IMR-90 (cell line): ENCODE results near the gene CDC25B. TPM values are rescaled to one million over a fixed set of nuclear protein-coding genes. Genes with fewer than 3 reads are reported as not detected.
A peak's percentile ranks its signal among the peaks of the same experiment; 100 is the strongest.

ENCODE experiments used
- ATAC-seq: fragments of 200-7000 bp; cut with Tn5 transposase; 2 replicates; pipeline ENCODE4 v1.9.1; 2020; ENCODE audit warnings: low read depth, mild to moderate bottlenecking, moderate library complexity
- BruUV-seq: library from RNA; stranded (reverse); fragments of 400-500 nt; replicated peaks from 2 replicates; lab custom pipeline; 2021; lab: Mats Ljungman, UMichigan
- CTCF ChIA-PET: fragments of 300-600 bp; formaldehyde crosslinking; extraction: SDS; loops from one replicate; lab custom pipeline; 2021; ENCODE audit warnings: antibody characterized with exemption; lab: Yijun Ruan, JAX
- POLR2A ChIA-PET: fragments of 300-600 bp; sonication (Branson Sonifier 250); formaldehyde crosslinking; loops from one replicate; lab custom pipeline; 2022; ENCODE audit warnings: antibody characterized with exemption; ENCODE audit not compliant: unreplicated experiment; lab: Charles Lee
- DNase-seq: peaks from one replicate; pipeline ENCODE4 v3.0.0; 2013
- H2AFZ ChIP-seq: replicated peaks from 2 replicates; pipeline ENCODE3; 2013; ENCODE audit warnings: low read length, mild to moderate bottlenecking; ENCODE audit not compliant: poor library complexity
- H2AK5ac ChIP-seq: 2 replicates; pipeline ENCODE4 v1.6.1; 2013; ENCODE audit warnings: low read depth, low read length, inconsistent platforms
- H2AK9ac ChIP-seq: replicated peaks from 2 replicates; pipeline ENCODE3; 2013; ENCODE audit warnings: mild to moderate bottlenecking, low read depth, low read length, moderate library complexity; ENCODE audit not compliant: poor library complexity
- H2BK120ac ChIP-seq: 2 replicates; pipeline ENCODE4 v1.6.1; 2013; ENCODE audit warnings: low read depth, low read length, inconsistent platforms
- H2BK15ac ChIP-seq: 3 replicates; pipeline ENCODE4 v1.6.1; 2013; ENCODE audit warnings: low read depth, low read length, inconsistent platforms
- H2BK20ac ChIP-seq: 2 replicates; pipeline ENCODE4 v1.6.1; 2013; ENCODE audit warnings: low read depth, mild to moderate bottlenecking, inconsistent platforms, low read length, moderate library complexity
- H2BK5ac ChIP-seq: 2 replicates; pipeline ENCODE4 v1.6.1; 2013; ENCODE audit warnings: mild to moderate bottlenecking, low read depth, low read length, inconsistent platforms; ENCODE audit not compliant: poor library complexity, severe bottlenecking
- H3K14ac ChIP-seq: replicated peaks from 2 replicates; pipeline ENCODE4 v1.6.1; 2013; ENCODE audit warnings: low read depth, low read length, inconsistent platforms
- H3K18ac ChIP-seq: 2 replicates; pipeline ENCODE4 v1.6.1; 2013; ENCODE audit warnings: low read depth, low read length, control low read depth
- H3K23ac ChIP-seq: 2 replicates; pipeline ENCODE4 v1.6.1; 2013; ENCODE audit warnings: low read depth, low read length, inconsistent platforms
- H3K27ac ChIP-seq: 2 replicates; pipeline ENCODE4 v1.5.1; 2013; ENCODE audit warnings: mild to moderate bottlenecking, control low read depth, low read length; ENCODE audit not compliant: insufficient read depth
- H3K27me3 ChIP-seq: 2 replicates; pipeline ENCODE4 v1.6.1; 2013; ENCODE audit warnings: low read length; ENCODE audit not compliant: control insufficient read depth, insufficient read depth
- H3K36me3 ChIP-seq: 2 replicates; pipeline ENCODE4 v1.6.1; 2013; ENCODE audit warnings: low read length, mixed read lengths; ENCODE audit not compliant: control insufficient read depth, insufficient read depth
- H3K4ac ChIP-seq: 2 replicates; pipeline ENCODE4 v1.6.1; 2013; ENCODE audit warnings: low read depth, low read length, inconsistent platforms
- H3K4me1 ChIP-seq: 2 replicates; pipeline ENCODE4 v1.6.1; 2013; ENCODE audit warnings: low read length, mixed read lengths; ENCODE audit not compliant: control insufficient read depth, insufficient read depth
- H3K4me2 ChIP-seq: 2 replicates; pipeline ENCODE4 v1.6.1; 2013; ENCODE audit warnings: low read depth, mild to moderate bottlenecking, control low read depth, low read length, moderate library complexity
- H3K4me3 ChIP-seq: 2 replicates; pipeline ENCODE4 v1.5.1; 2013; ENCODE audit warnings: low read depth, mild to moderate bottlenecking, control low read depth, low read length, moderate library complexity; ENCODE audit not compliant: insufficient read depth
- H3K56ac ChIP-seq: 2 replicates; pipeline ENCODE4 v1.6.1; 2013; ENCODE audit warnings: low read length, inconsistent platforms; ENCODE audit not compliant: insufficient read depth; ENCODE audit errors: extremely low read depth
- H3K79me1 ChIP-seq, 2 experiments: 2 replicates each; pipeline ENCODE4 v1.6.1; 2013; ENCODE audit warnings: low read length in 2 of 2, inconsistent platforms in 1 of 2, low read depth in 1 of 2
- H3K9ac ChIP-seq: 2 replicates; pipeline ENCODE4 v1.6.1; 2013; ENCODE audit warnings: low read depth, low read length, control low read depth
- H3K9me1 ChIP-seq: 2 replicates; pipeline ENCODE4 v1.6.1; 2013; ENCODE audit warnings: low read length, inconsistent platforms; ENCODE audit not compliant: insufficient read depth
- H3K9me3 ChIP-seq: 2 replicates; pipeline ENCODE4 v1.6.1; 2013; ENCODE audit warnings: low read length; ENCODE audit not compliant: control insufficient read depth, insufficient read depth
- H4K20me1 ChIP-seq: 2 replicates; pipeline ENCODE4 v1.6.1; 2013; ENCODE audit warnings: low read length, inconsistent platforms; ENCODE audit not compliant: insufficient read depth
- H4K5ac ChIP-seq: 2 replicates; pipeline ENCODE4 v1.6.1; 2013; ENCODE audit warnings: mild to moderate bottlenecking, low read depth, low read length, control low read depth
- H4K8ac ChIP-seq, 2 experiments: 2 replicates each; pipeline ENCODE4 v1.6.1; 2013; ENCODE audit warnings: low read depth in 2 of 2, low read length in 2 of 2, control low read depth in 1 of 2, inconsistent platforms in 1 of 2
- H4K91ac ChIP-seq: 2 replicates; pipeline ENCODE4 v1.6.1; 2013; ENCODE audit warnings: low read depth, low read length, inconsistent platforms; ENCODE audit not compliant: insufficient read depth
- CEBPB ChIP-seq: IDR thresholded peaks from 2 replicates; pipeline ENCODE4 v1.6.1; 2012; ENCODE audit warnings: low read depth, low read length, improper control_type of control experiment
- CHD1 ChIP-seq: IDR thresholded peaks from 2 replicates; pipeline ENCODE4 v1.6.1; 2012; ENCODE audit warnings: low read depth, low read length, improper control_type of control experiment
- FOS ChIP-seq: fragments of 150-350 bp; IDR thresholded peaks from 2 replicates; pipeline ENCODE4 v1.6.1; 2016; ENCODE audit warnings: low read depth, low read length
- MAZ ChIP-seq: IDR thresholded peaks from 2 replicates; pipeline ENCODE4 v1.6.1; 2012; ENCODE audit warnings: low read depth, mild to moderate bottlenecking, low read length, improper control_type of control experiment, moderate library complexity, borderline replicate concordance
- MXI1 ChIP-seq: IDR thresholded peaks from 2 replicates; pipeline ENCODE4 v1.6.1; 2012; ENCODE audit warnings: low read depth, mild to moderate bottlenecking, low read length, moderate library complexity, borderline replicate concordance
- POLR2A ChIP-seq: IDR thresholded peaks from 2 replicates; pipeline ENCODE4 v1.6.1; 2012; ENCODE audit warnings: mild to moderate bottlenecking, low read depth, low read length
- RAD21 ChIP-seq: IDR thresholded peaks from 2 replicates; pipeline ENCODE4 v1.6.1; 2012; ENCODE audit warnings: low read length, improper control_type of control experiment
- RCOR1 ChIP-seq: IDR thresholded peaks from 2 replicates; pipeline ENCODE4 v1.6.1; 2012; ENCODE audit warnings: mild to moderate bottlenecking, low read length, improper control_type of control experiment; ENCODE audit not compliant: insufficient replicate concordance
- RFX5 ChIP-seq: IDR thresholded peaks from 2 replicates; pipeline ENCODE4 v1.8.0; 2012; ENCODE audit warnings: low read depth, mild to moderate bottlenecking, low read length, moderate library complexity
- SMC3 ChIP-seq: fragments of 150-350 bp; IDR thresholded peaks from 2 replicates; pipeline ENCODE4 v1.6.1; 2016; ENCODE audit warnings: low read depth, mild to moderate bottlenecking, antibody characterized with exemption, low read length, moderate library complexity
- WGBS, 2 experiments: methylation state at CpG; one replicate each; pipeline versions ENCODE4 v1.1.5 to v1.1.7; 2013; ENCODE audit warnings: missing lambda C conversion rate in 2 of 2; ENCODE audit not compliant: insufficient read length in 1 of 2; ENCODE audit errors: extremely low coverage in 2 of 2; 5-methylcytosine and 5-hydroxymethylcytosine counted together
- dilution Hi-C: fragments of 300-500 bp; cut with HindIII; formaldehyde crosslinking; loops from one replicate; pipeline ENCODE4 v1.14.3; 2018; ENCODE audit warnings: low sequenced_read_pairs; ENCODE audit not compliant: unreplicated experiment
- in situ Hi-C: fragments of 300-500 bp; cut with MboI; formaldehyde crosslinking; loops from 3 replicates; pipeline ENCODE4 v1.14.3; 2019; ENCODE audit warnings: low sequenced_read_pairs, inconsistent platforms, mixed read lengths
- intact Hi-C: fragments of 100-400 bp; cut with micrococcal nuclease; formaldehyde crosslinking; loops from 2 replicates; pipeline ENCODE4 v1.10.0; 2022
- polyA plus RNA-seq, 3 experiments: library from polyadenylated mRNA; depleted of rRNA; stranded (reverse); fragments of >200 nt; gene quantifications; 2 replicates each; pipeline ENCODE4 v1.2.3, GENCODE V29; 2012; ENCODE audit warnings: low replicate concordance in 1 of 3
- total RNA-seq: library from RNA; depleted of rRNA; stranded (reverse); fragments of >200 nt; gene quantifications from 2 replicates; pipeline ENCODE4 v1.2.3, GENCODE V29; 2012
- TF ChIP-seq, protein P1 (sequence below): conservative IDR thresholded peaks from 2 replicates; pipeline ENCODE4 v1.5.1; 2012; ENCODE audit warnings: mild to moderate bottlenecking, low read depth, low read length, improper control_type of control experiment
- TF ChIP-seq, protein P2 (sequence below): fragments of 150-350 bp; IDR thresholded peaks from 2 replicates; pipeline ENCODE4 v1.6.1; 2017; ENCODE audit warnings: mild to moderate bottlenecking, antibody characterized with exemption, low read length, low read depth
- TF ChIP-seq, protein P3 (sequence below): fragments of 150-350 bp; IDR thresholded peaks from 2 replicates; pipeline ENCODE4 v1.6.1; 2016; ENCODE audit warnings: low read depth, mild to moderate bottlenecking, low read length, moderate library complexity, borderline replicate concordance

CDC25B gene
- total and polyA plus RNA-seq, 2 of the 4 experiments (the other 2 are of a cell fraction) = 14.5 to 50.5 TPM

DNA sequence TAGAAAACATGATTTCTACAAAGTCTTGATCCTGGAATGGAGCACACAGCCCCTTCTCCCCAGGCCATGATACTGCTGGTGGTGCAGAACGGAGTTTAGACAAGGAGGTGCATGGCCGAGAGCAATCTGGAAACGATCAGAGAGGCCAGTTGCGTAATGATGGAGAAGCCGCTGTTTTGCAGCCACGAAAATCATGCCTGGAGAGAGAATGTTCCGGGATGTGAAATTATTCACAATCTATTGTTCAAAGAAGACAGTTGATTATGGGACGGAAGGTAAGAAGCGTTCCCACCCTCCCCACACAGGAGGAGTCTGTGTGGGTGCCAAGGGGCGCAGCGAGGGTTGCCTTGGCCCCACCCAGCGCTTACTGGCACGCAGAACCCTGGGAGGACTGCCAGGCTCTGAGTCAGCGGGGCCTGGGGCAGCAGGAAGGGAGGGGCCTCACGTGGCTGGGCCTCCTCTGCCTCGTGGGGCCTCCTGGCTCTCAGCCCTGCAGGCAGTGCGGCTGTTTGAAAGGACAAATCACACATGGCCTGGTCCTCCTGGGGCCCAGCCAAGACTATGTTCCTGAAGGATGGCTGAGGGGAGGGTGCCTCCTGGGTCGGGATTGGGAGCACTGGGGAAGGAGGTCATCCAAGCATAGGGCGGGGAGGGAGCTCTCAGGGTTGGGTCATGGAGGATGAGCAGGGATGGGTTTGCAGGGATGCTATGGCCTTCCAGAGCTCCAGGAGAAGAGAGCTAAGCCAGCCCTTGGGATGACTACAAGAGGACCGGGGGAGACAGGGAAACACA, 15.6 kb downstream of the CDC25B start:
- Histone ChIP-seq H3K27me3 (no peaks in the 10 kb centered on the region), H4K91ac (peak overlapping the region; percentile 100)
- POLR2A ChIA-PET = interaction anchor here (0.9 kb wide), 1 partner anchor 202 kb away, joined by 3 read pairs; no protein-coding TSS in a partner anchor
- TF ChIP-seq FOS (peak; percentile 95), RFX5 (no peak), MAZ (peak; percentile 99), CHD1 (peak; percentile 84; the same call in 1 of the 2 replicates), RAD21 (no peak), RCOR1 (peak; percentile 87), CEBPB (peak; percentile 98), POLR2A (0 out of 2 replicates have a peak, but pooled peaks have one; percentile 64), SMC3 (no peak), MXI1 (peak; percentile 81)
- TF ChIP-seq, protein P1, sequence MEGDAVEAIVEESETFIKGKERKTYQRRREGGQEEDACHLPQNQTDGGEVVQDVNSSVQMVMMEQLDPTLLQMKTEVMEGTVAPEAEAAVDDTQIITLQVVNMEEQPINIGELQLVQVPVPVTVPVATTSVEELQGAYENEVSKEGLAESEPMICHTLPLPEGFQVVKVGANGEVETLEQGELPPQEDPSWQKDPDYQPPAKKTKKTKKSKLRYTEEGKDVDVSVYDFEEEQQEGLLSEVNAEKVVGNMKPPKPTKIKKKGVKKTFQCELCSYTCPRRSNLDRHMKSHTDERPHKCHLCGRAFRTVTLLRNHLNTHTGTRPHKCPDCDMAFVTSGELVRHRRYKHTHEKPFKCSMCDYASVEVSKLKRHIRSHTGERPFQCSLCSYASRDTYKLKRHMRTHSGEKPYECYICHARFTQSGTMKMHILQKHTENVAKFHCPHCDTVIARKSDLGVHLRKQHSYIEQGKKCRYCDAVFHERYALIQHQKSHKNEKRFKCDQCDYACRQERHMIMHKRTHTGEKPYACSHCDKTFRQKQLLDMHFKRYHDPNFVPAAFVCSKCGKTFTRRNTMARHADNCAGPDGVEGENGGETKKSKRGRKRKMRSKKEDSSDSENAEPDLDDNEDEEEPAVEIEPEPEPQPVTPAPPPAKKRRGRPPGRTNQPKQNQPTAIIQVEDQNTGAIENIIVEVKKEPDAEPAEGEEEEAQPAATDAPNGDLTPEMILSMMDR = no peak
- TF ChIP-seq, protein P2, sequence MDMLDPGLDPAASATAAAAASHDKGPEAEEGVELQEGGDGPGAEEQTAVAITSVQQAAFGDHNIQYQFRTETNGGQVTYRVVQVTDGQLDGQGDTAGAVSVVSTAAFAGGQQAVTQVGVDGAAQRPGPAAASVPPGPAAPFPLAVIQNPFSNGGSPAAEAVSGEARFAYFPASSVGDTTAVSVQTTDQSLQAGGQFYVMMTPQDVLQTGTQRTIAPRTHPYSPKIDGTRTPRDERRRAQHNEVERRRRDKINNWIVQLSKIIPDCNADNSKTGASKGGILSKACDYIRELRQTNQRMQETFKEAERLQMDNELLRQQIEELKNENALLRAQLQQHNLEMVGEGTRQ = peak; percentile 77
- TF ChIP-seq, protein P3, sequence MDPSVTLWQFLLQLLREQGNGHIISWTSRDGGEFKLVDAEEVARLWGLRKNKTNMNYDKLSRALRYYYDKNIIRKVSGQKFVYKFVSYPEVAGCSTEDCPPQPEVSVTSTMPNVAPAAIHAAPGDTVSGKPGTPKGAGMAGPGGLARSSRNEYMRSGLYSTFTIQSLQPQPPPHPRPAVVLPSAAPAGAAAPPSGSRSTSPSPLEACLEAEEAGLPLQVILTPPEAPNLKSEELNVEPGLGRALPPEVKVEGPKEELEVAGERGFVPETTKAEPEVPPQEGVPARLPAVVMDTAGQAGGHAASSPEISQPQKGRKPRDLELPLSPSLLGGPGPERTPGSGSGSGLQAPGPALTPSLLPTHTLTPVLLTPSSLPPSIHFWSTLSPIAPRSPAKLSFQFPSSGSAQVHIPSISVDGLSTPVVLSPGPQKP = no peak

More for the DNA sequence above, 15.6 kb downstream of the CDC25B start:
- H3K9me3 ChIP-seq = no peaks in the 10 kb centered on the region
- H4K8ac ChIP-seq = peak overlapping the region; percentile 88 to 98
- H2BK5ac ChIP-seq = peak overlapping the region; percentile 96
- peak overlapping the region; percentile 98 for H3K4ac ChIP-seq
- peak overlapping the region; percentile 98 for H3K56ac ChIP-seq
- BruUV-seq = no TSS peak
- peak; percentile 70 for ATAC-seq
- peak overlapping the region; percentile 76 for H3K9ac ChIP-seq
- H2AK5ac ChIP-seq = peak overlapping the region; percentile 98
- H3K4me1 ChIP-seq = peaks cover 25% of the 10 kb centered on the region
- H2BK120ac ChIP-seq = peak overlapping the region; percentile 98
- H2AK9ac ChIP-seq = peak overlapping the region; percentile 95
- H4K5ac ChIP-seq = peak overlapping the region; percentile 73
- DNase-seq = peak; percentile 99
- peak overlapping the region; percentile 95 for H3K14ac ChIP-seq
- CTCF ChIA-PET = interaction anchor here (0.6 to 1.7 kb wide), 3 partner anchors 9 to 361 kb away, joined by 3 to 4 read pairs (median 3); no protein-coding TSS in a partner anchor
- H2AFZ ChIP-seq = peak overlapping the region; percentile 38
- WGBS, 2 experiments = 0% methylated on average over 2 of the region's 20 CpGs; no CpG with 5 or more reads in 1 of the 2 experiments
- intact Hi-C loops (loop anchor here (1.0 to 2.0 kb wide), 2 partner anchors 9 to 13 kb away; partner anchors contain the start of gene AP5S1), in situ Hi-C loops (no loop called here), dilution Hi-C loops (no loop called here)
- peak overlapping the region; percentile 84 for H3K18ac ChIP-seq
- H3K4me2 ChIP-seq = peak overlapping the region; percentile 68
- H2BK20ac ChIP-seq = peak overlapping the region; percentile 99
- H3K4me3 ChIP-seq = peak overlapping the region; percentile 14; the same call in 1 of the 2 replicates
- peaks cover 14% of the 10 kb centered on the region for H3K9me1 ChIP-seq
- H4K20me1 ChIP-seq = no peaks in the 10 kb centered on the region
- no peaks in the 10 kb centered on the region for H3K36me3 ChIP-seq
- peak overlapping the region; percentile 91 for H3K27ac ChIP-seq
- peaks cover 4 to 34% of the 10 kb centered on the region in 2 experiments; a peak in 3 of 4 replicates for H3K79me1 ChIP-seq
- peak overlapping the region; percentile 95 for H2BK15ac ChIP-seq
- H3K23ac ChIP-seq = peak overlapping the region; percentile 98
